HFF-Myc (cell line): Measurements from ENCODE around the gene IMPACT.
A peak's percentile ranks its signal among the peaks of the same experiment; 100 is the strongest.

Experiments
- DNase-seq: peaks from one replicate; pipeline ENCODE4 v3.0.0-alpha.2; 2011; ENCODE audit warnings: low read depth; ENCODE audit errors: extremely low read depth
- H3K4me3 ChIP-seq: replicated peaks from 2 replicates; pipeline ENCODE4 v1.5.1; 2011; ENCODE audit warnings: low read depth, mild to moderate bottlenecking, control low read depth, low read length
- CTCF ChIP-seq: IDR thresholded peaks from 2 replicates; pipeline ENCODE4 v1.5.1; 2012; ENCODE audit warnings: mild to moderate bottlenecking, low read depth, low read length, control low read depth; ENCODE audit errors: missing control alignments

IMPACT gene

GRCh38 chr18:24417480-24417879 lies 9.0 kb upstream of the IMPACT start:
- TF ChIP-seq CTCF, result no peak
- no peak overlapping the region for H3K4me3 ChIP-seq
- no peak for DNase-seq

- TF ChIP-seq CTCF, result no peak
- H3K4me3 ChIP-seq, result no peak overlapping the region
- no peak for DNase-seq
Measured at GRCh38 chr18:24420551-24420950, 5.9 kb upstream of the IMPACT start.

GRCh38 chr18:24421831-24422230 lies 4.6 kb upstream of the IMPACT start:
- H3K4me3 ChIP-seq, result no peak overlapping the region
- DNase-seq, result no peak
- no peak for TF ChIP-seq CTCF

GRCh38 chr18:24426073-24426397 lies 435 bp upstream of the IMPACT start:
- H3K4me3 ChIP-seq, result peak overlapping the region; percentile 78
- no peak for DNase-seq
- TF ChIP-seq CTCF, result no peak

GRCh38 chr18:24427484-24427883 lies 1.0 kb downstream of the IMPACT start:
- H3K4me3 ChIP-seq, result peak overlapping the region; percentile 78
- no peak for TF ChIP-seq CTCF
- DNase-seq, result no peak

- no peak for TF ChIP-seq CTCF
- no peak overlapping the region for H3K4me3 ChIP-seq
- DNase-seq, result no peak
Measured at GRCh38 chr18:24428709-24429108, 2.2 kb downstream of the IMPACT start.

GRCh38 chr18:24429188-24429587 lies 2.7 kb downstream of the IMPACT start:
- no peak overlapping the region for H3K4me3 ChIP-seq
- TF ChIP-seq CTCF, result no peak
- no peak for DNase-seq
